SK-N-SH (cell line): ENCODE measurements around the gene ZNF667. TPM values are rescaled to one million over a fixed set of nuclear protein-coding genes. Genes with fewer than 3 reads are reported as not detected.

Experiments used
- CTCF ChIA-PET: fragments of 300-600, 350-600 bp; formaldehyde crosslinking; extraction: SDS; loops from one replicate; lab custom pipeline; 2021; lab: Yijun Ruan, JAX
- POLR2A ChIA-PET: fragments of 350-600 bp; sonication (Branson Sonifier 250); formaldehyde crosslinking; extraction: SDS; loops from one replicate; lab custom pipeline; 2020; ENCODE audit warnings: antibody characterized with exemption, inconsistent platforms; lab: Yijun Ruan, JAX
- DNase-seq: peaks from one replicate; pipeline ENCODE4 v3.0.0; 2012
- H2AFZ ChIP-seq: fragments of 200-600 bp; sonication (generic); 2 replicates; pipeline ENCODE4 v1.8.1; 2016; ENCODE audit warnings: antibody characterized with exemption, mild to moderate bottlenecking, low read depth
- H3F3A ChIP-seq: fragments of 200-600 bp; sonication (generic); replicated peaks from 2 replicates; pipeline ENCODE3; 2016; ENCODE audit warnings: antibody characterized with exemption, mild to moderate bottlenecking; ENCODE audit not compliant: insufficient read depth
- H3K27ac ChIP-seq, 2 experiments: fragments of 200-500 bp in 1 of 2; fragments of 200-600 bp in 1 of 2; sonication (Bioruptor generic) in 1 of 2; sonication (generic), shearing (Covaris generic) in 1 of 2; 2 replicates each; pipeline versions ENCODE4 v1.5.1 to v1.6.1; 2014 to 2016; ENCODE audit warnings: low read depth in 2 of 2, inconsistent platforms in 1 of 2, low read length in 1 of 2, mild to moderate bottlenecking in 1 of 2, mixed read lengths in 1 of 2
- H3K27me3 ChIP-seq: fragments of 200-600 bp; sonication (generic), shearing (Covaris generic); 2 replicates; pipeline ENCODE4 v1.6.1; 2016; ENCODE audit warnings: mixed run types; ENCODE audit not compliant: insufficient read depth
- H3K36me3 ChIP-seq, 2 experiments: fragments of 200-500 bp in 1 of 2; fragments of 200-600 bp in 1 of 2; sonication (Bioruptor generic) in 1 of 2; sonication (generic) in 1 of 2; replicated peaks in 1 of 2; 2 replicates each; pipeline versions ENCODE3 to v1.5.1; 2014 to 2016; ENCODE audit warnings: low read length in 1 of 2, mild to moderate bottlenecking in 1 of 2; ENCODE audit not compliant: insufficient read depth in 2 of 2, control insufficient read depth in 1 of 2
- H3K4me1 ChIP-seq, 2 experiments: fragments of 200-500 bp in 1 of 2; fragments of 200-600 bp in 1 of 2; sonication (Bioruptor generic) in 1 of 2; sonication (generic), shearing (Covaris generic) in 1 of 2; 2 replicates each; pipeline versions ENCODE4 v1.5.1 to v1.6.1; 2014 to 2016; ENCODE audit warnings: low read depth in 1 of 2, low read length in 1 of 2, mixed run types in 1 of 2; ENCODE audit not compliant: insufficient read depth in 2 of 2, control insufficient read depth in 1 of 2
- H3K4me2 ChIP-seq: fragments of 200-600 bp; sonication (generic), shearing (Covaris generic); 2 replicates; pipeline ENCODE4 v1.6.1; 2017; ENCODE audit warnings: mixed run types
- H3K4me3 ChIP-seq, 2 experiments: fragments of 200-500 bp in 1 of 2; fragments of 200-600 bp in 1 of 2; sonication (Bioruptor generic) in 1 of 2; sonication (generic), shearing (Covaris generic) in 1 of 2; 2 replicates each; pipeline versions ENCODE4 v1.5.1 to v1.8.1; 2014 to 2016; ENCODE audit warnings: low read depth in 2 of 2, inconsistent platforms in 1 of 2, low read length in 1 of 2, mild to moderate bottlenecking in 1 of 2, mixed read lengths in 1 of 2, moderate library complexity in 1 of 2
- H3K79me2 ChIP-seq: fragments of 200-600 bp; sonication (generic); 2 replicates; pipeline ENCODE4 v1.8.1; 2017; ENCODE audit warnings: mild to moderate bottlenecking; ENCODE audit not compliant: insufficient read depth
- H3K9ac ChIP-seq: fragments of 200-600 bp; sonication (generic); 2 replicates; pipeline ENCODE4 v1.6.1; 2017; ENCODE audit warnings: mixed run types
- H3K9me2 ChIP-seq: fragments of 200-600 bp; sonication (generic); 2 replicates; pipeline ENCODE4 v1.6.1; 2017; ENCODE audit warnings: mixed run types
- H3K9me3 ChIP-seq: fragments of 200-600 bp; sonication (generic); 2 replicates; pipeline ENCODE4 v1.6.1; 2017; ENCODE audit warnings: mixed run types, mild to moderate bottlenecking, moderate library complexity
- H4K20me1 ChIP-seq: fragments of 200-600 bp; sonication (generic); 2 replicates; pipeline ENCODE4 v1.6.1; 2017; ENCODE audit warnings: mild to moderate bottlenecking, mixed run types; ENCODE audit not compliant: insufficient read depth
- EP300 ChIP-seq, 2 experiments: IDR thresholded peaks; 2 replicates each; pipeline versions ENCODE4 v1.4.0 to v1.6.1; 2012; ENCODE audit warnings: borderline replicate concordance in 1 of 2, low read depth in 1 of 2, low read length in 1 of 2
- EZH2phosphoT487 ChIP-seq: fragments of 200-600 bp; sonication (generic); IDR thresholded peaks from 2 replicates; pipeline ENCODE4 v1.6.1; 2017; ENCODE audit warnings: low read depth, mixed run types, mild to moderate bottlenecking, antibody characterized with exemption, moderate library complexity, borderline replicate concordance
- FOXJ3 ChIP-seq: sonication (generic); formaldehyde crosslinking; IDR thresholded peaks from 2 replicates; pipeline ENCODE4 v1.5.1; 2020; ENCODE audit warnings: mild to moderate bottlenecking, missing genetic modification reagents
- FOXM1 ChIP-seq: IDR thresholded peaks from 2 replicates; pipeline ENCODE4 v1.4.0; 2012; ENCODE audit warnings: low read depth, mild to moderate bottlenecking
- JUND ChIP-seq: IDR thresholded peaks from 2 replicates; pipeline ENCODE4 v1.4.0; 2012
- MEF2A ChIP-seq: IDR thresholded peaks from 2 replicates; pipeline ENCODE4 v1.4.0; 2012; ENCODE audit warnings: low read depth, borderline replicate concordance
- NFIC ChIP-seq: IDR thresholded peaks from 2 replicates; pipeline ENCODE4 v1.4.0; 2012; ENCODE audit warnings: borderline replicate concordance
- NRF1 ChIP-seq: IDR thresholded peaks from 2 replicates; pipeline ENCODE4 v1.6.1; 2012; ENCODE audit warnings: low read depth, mild to moderate bottlenecking, low read length
- POLR2AphosphoS5 ChIP-seq: IDR thresholded peaks from 2 replicates; pipeline ENCODE4 v1.6.1; 2012; ENCODE audit warnings: low read depth, low read length
- RAD21 ChIP-seq: IDR thresholded peaks from 2 replicates; pipeline ENCODE4 v1.6.1; 2012; ENCODE audit warnings: mild to moderate bottlenecking, low read length
- RCOR1 ChIP-seq: fragments of 150-350 bp; IDR thresholded peaks from 2 replicates; pipeline ENCODE4 v1.6.1; 2017; ENCODE audit warnings: antibody characterized with exemption, low read length
- RXRA ChIP-seq: IDR thresholded peaks from 2 replicates; pipeline ENCODE4 v1.4.0; 2012; ENCODE audit warnings: low read depth, mild to moderate bottlenecking, borderline replicate concordance
- SIN3A ChIP-seq: IDR thresholded peaks from 2 replicates; pipeline ENCODE4 v1.6.1; 2012; ENCODE audit warnings: low read depth, mild to moderate bottlenecking, low read length, moderate library complexity, borderline replicate concordance
- SMC3 ChIP-seq: IDR thresholded peaks from 2 replicates; pipeline ENCODE4 v1.6.1; 2012; ENCODE audit warnings: low read depth, low read length, improper control_type of control experiment
- TAF1 ChIP-seq: IDR thresholded peaks from 2 replicates; pipeline ENCODE4 v1.6.1; 2012; ENCODE audit warnings: low read depth, mild to moderate bottlenecking, low read length, moderate library complexity, borderline replicate concordance
- TCF12 ChIP-seq: IDR thresholded peaks from 2 replicates; pipeline ENCODE4 v1.4.0; 2012
- TEAD4 ChIP-seq: IDR thresholded peaks from 2 replicates; pipeline ENCODE4 v1.4.0; 2012; ENCODE audit warnings: mild to moderate bottlenecking, borderline replicate concordance; ENCODE audit not compliant: insufficient read depth
- WGBS: methylation state at CpG from one replicate; pipeline ENCODE4 v1.1.6; 2017; ENCODE audit warnings: low lambda C conversion rate; 5-methylcytosine and 5-hydroxymethylcytosine counted together
- polyA plus RNA-seq, 3 experiments: library from polyadenylated mRNA; depleted of rRNA; stranded (reverse); fragments of >200 nt; gene quantifications; 2 replicates each; pipeline ENCODE4 v1.2.3, GENCODE V29; 2012
- TF ChIP-seq, protein P1 (sequence below): IDR thresholded peaks from 2 replicates; pipeline ENCODE4; 2012
- TF ChIP-seq, protein P2 (sequence below): IDR thresholded peaks from 2 replicates; pipeline ENCODE4 v1.6.1; 2012; ENCODE audit warnings: mild to moderate bottlenecking, low read depth, low read length, moderate library complexity
- TF ChIP-seq, protein P3 (sequence below): fragments of 200-600 bp; sonication (generic); IDR thresholded peaks from 2 replicates; pipeline ENCODE4 v1.6.1; 2017; ENCODE audit warnings: antibody characterized with exemption, mild to moderate bottlenecking, moderate library complexity
- TF ChIP-seq, protein P4 (sequence below): fragments of 150-350 bp; IDR thresholded peaks from 2 replicates; pipeline ENCODE4 v1.6.1; 2017; ENCODE audit warnings: antibody characterized with exemption, low read length, low read depth, borderline replicate concordance
- TF ChIP-seq, protein P5 (sequence below): IDR thresholded peaks from 2 replicates; pipeline ENCODE4 v1.4.0; 2012; ENCODE audit warnings: low read depth

ZNF667 gene
- polyA plus RNA-seq, 1 of the 3 experiments (the other 2 are of a cell fraction) = 3.2 TPM

DNA sequence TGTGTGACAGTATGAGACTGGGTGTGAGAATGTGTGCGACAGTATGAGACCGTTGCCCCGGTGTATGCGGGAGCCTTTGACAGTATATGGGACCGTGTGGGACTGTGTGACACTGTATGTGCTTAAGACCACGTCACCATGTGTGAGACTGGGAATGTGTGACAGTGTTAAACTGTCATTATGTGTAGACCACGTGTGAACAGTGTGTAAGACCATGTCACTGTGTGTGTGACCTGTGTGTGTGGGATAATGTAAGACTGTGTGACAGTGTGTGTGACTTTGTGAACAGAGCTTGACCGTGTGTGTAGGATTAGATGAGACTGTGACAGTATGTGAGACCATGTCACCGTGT lies 72.5 kb downstream of the ZNF667 start (continued):
- TF ChIP-seq SMC3 = no peak

DNA sequence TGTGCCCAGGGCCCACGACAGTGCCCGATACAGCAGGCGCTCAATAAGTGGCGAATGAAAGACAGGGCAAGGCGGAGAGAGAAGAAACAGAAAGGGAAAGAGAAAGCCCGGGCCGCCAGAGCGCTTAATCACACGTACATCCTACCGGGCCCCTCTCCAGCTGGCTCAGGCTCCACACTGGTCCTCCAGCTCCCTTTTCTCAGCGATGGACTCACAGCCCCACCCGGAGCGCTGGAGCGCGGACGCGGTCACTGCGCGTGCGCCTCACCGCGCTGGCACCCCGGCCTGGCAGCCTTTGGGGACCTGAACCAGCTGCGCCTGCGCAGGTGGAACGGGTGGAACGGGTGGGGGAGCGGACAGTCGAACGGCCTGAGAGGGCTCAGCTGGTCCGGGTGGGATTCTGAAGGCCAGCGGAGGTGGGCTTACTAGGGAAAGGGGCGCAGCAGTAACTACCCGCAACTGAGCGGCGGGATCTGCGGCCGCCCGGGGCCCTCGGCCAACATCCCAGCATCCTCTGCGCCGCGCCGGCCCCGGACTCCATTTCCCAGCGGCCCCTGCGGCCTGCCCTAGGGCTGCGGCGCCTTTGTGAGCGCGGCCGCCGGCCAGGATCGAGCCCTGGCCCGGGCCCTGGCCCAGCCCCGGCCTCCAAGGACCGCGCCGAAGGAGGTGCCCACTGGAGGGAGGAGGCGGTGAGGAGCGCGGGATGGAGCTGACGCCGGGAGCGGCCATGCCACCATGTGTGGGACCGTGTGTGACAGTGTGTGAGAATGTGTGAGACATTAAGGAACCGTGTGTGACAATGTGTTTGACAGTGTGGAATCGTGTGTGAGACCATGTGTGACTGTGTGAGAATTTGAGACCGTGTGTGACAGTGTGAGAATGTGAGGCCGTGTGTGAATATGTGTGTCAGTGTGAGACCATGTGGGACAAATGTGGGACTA lies 73.1 kb downstream of the ZNF667 start, which contains the start of gene ZNF583:
Gene ZNF583, plus strand, starts transcription at position 569 of the 941 bp plus-strand sequence. CDS start 2,783 bp downstream, outside the sequence.
- Histone ChIP-seq H3K27ac (peak within 1 kb of the TSS; percentile 83 to 98), H3K27me3 (no peaks in the 10 kb centered on the region), H4K20me1 (no peaks in the 10 kb centered on the region), H3K9me3 (peaks cover 31% of the 10 kb centered on the region), H2AFZ (peak within 1 kb of the TSS; percentile 98), H3F3A (peaks cover 9% of the 10 kb centered on the region), H3K4me2 (peak within 1 kb of the TSS; percentile 89), H3K4me1 (peaks cover 0 to 15% of the 10 kb centered on the region in 2 experiments; a peak in 1 of 4 replicates), H3K9me2 (no peaks in the 10 kb centered on the region), H3K79me2 (peaks cover 8% of the 10 kb centered on the region; the same call in 1 of the 2 replicates), H3K36me3 (peaks cover 24 to 45% of the 10 kb centered on the region in 2 experiments), H3K9ac (peak within 1 kb of the TSS; percentile 85), H3K4me3 (peak within 1 kb of the TSS; percentile 66 to 92)
- peak; percentile 98 for DNase-seq
- CTCF ChIA-PET = interaction anchor here (0.8 to 1.7 kb wide), 3 partner anchors 11 to 337 kb away, joined by 3 to 8 read pairs (median 3); partner anchors contain the start of gene ZNF582
- POLR2A ChIA-PET = interaction anchor here (0.6 kb wide), 2 partner anchors 13 to 36 kb away, joined by 3 read pairs; no protein-coding TSS in a partner anchor
- 3% methylated on average over 47 of the region's 70 CpGs for WGBS
- TF ChIP-seq MEF2A (no peak), FOXJ3 (CRISPR knock-in tag) (no peak), TEAD4 (no peak), TAF1 (peak; percentile 63; the same call in 1 of the 2 replicates), JUND (no peak), NFIC (peak; percentile 49), TCF12 (0 out of 2 replicates have a peak, but pooled peaks have one; percentile 6), SMC3 (no peak), NRF1 (peak; percentile 99), FOXM1 (no peak), RCOR1 (no peak), POLR2AphosphoS5 (peak; percentile 66; the same call in 1 of the 2 replicates), RAD21 (no peak), SIN3A (no peak; the same call in 1 of the 2 replicates), EZH2phosphoT487 (no peak), EP300 (IDR thresholded peaks at IDR 0.05; ENCODE audit: borderline replicate concordance in 1 of 2, low read depth in 1 of 2, low read length in 1 of 2) (no peak), RXRA (no peak)
- TF ChIP-seq, protein P1, sequence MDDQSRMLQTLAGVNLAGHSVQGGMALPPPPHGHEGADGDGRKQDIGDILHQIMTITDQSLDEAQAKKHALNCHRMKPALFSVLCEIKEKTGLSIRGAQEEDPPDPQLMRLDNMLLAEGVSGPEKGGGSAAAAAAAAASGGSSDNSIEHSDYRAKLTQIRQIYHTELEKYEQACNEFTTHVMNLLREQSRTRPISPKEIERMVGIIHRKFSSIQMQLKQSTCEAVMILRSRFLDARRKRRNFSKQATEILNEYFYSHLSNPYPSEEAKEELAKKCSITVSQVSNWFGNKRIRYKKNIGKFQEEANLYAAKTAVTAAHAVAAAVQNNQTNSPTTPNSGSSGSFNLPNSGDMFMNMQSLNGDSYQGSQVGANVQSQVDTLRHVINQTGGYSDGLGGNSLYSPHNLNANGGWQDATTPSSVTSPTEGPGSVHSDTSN = no peak
- TF ChIP-seq, protein P2, sequence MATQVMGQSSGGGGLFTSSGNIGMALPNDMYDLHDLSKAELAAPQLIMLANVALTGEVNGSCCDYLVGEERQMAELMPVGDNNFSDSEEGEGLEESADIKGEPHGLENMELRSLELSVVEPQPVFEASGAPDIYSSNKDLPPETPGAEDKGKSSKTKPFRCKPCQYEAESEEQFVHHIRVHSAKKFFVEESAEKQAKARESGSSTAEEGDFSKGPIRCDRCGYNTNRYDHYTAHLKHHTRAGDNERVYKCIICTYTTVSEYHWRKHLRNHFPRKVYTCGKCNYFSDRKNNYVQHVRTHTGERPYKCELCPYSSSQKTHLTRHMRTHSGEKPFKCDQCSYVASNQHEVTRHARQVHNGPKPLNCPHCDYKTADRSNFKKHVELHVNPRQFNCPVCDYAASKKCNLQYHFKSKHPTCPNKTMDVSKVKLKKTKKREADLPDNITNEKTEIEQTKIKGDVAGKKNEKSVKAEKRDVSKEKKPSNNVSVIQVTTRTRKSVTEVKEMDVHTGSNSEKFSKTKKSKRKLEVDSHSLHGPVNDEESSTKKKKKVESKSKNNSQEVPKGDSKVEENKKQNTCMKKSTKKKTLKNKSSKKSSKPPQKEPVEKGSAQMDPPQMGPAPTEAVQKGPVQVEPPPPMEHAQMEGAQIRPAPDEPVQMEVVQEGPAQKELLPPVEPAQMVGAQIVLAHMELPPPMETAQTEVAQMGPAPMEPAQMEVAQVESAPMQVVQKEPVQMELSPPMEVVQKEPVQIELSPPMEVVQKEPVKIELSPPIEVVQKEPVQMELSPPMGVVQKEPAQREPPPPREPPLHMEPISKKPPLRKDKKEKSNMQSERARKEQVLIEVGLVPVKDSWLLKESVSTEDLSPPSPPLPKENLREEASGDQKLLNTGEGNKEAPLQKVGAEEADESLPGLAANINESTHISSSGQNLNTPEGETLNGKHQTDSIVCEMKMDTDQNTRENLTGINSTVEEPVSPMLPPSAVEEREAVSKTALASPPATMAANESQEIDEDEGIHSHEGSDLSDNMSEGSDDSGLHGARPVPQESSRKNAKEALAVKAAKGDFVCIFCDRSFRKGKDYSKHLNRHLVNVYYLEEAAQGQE = 0 out of 2 replicates have a peak, but pooled peaks have one; percentile 35
- TF ChIP-seq, protein P3, sequence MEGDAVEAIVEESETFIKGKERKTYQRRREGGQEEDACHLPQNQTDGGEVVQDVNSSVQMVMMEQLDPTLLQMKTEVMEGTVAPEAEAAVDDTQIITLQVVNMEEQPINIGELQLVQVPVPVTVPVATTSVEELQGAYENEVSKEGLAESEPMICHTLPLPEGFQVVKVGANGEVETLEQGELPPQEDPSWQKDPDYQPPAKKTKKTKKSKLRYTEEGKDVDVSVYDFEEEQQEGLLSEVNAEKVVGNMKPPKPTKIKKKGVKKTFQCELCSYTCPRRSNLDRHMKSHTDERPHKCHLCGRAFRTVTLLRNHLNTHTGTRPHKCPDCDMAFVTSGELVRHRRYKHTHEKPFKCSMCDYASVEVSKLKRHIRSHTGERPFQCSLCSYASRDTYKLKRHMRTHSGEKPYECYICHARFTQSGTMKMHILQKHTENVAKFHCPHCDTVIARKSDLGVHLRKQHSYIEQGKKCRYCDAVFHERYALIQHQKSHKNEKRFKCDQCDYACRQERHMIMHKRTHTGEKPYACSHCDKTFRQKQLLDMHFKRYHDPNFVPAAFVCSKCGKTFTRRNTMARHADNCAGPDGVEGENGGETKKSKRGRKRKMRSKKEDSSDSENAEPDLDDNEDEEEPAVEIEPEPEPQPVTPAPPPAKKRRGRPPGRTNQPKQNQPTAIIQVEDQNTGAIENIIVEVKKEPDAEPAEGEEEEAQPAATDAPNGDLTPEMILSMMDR = no peak
- TF ChIP-seq, protein P4, sequence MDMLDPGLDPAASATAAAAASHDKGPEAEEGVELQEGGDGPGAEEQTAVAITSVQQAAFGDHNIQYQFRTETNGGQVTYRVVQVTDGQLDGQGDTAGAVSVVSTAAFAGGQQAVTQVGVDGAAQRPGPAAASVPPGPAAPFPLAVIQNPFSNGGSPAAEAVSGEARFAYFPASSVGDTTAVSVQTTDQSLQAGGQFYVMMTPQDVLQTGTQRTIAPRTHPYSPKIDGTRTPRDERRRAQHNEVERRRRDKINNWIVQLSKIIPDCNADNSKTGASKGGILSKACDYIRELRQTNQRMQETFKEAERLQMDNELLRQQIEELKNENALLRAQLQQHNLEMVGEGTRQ = no peak
- TF ChIP-seq, protein P5, sequence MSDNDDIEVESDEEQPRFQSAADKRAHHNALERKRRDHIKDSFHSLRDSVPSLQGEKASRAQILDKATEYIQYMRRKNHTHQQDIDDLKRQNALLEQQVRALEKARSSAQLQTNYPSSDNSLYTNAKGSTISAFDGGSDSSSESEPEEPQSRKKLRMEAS = peak; percentile 54; the same call in 1 of the 2 replicates
